A549 (cell line): ENCODE data around the gene RNGTT. TPM values are rescaled to one million over a fixed set of nuclear protein-coding genes. Genes with fewer than 3 reads are reported as not detected.

ENCODE experiments used
- ATAC-seq, 2 experiments: fragments of 200-7000 bp in 1 of 2; fragments of >200 bp in 1 of 2; cut with Nextera tagmentation in 1 of 2; cut with Tn5 transposase in 1 of 2; 3 replicates each; pipeline versions ENCODE4 v1.8.0 to v1.9.1; 2018 to 2020; ENCODE audit warnings: mild to moderate bottlenecking in 1 of 2, moderate library complexity in 1 of 2
- CTCF ChIA-PET: fragments of 300-600 bp; sonication (Branson Sonifier 250); formaldehyde crosslinking; extraction: SDS; loops from one replicate; lab custom pipeline; 2021; ENCODE audit warnings: antibody characterized with exemption, inconsistent platforms; lab: Yijun Ruan, JAX
- POLR2A ChIA-PET: fragments of 350-600 bp; formaldehyde crosslinking; extraction: SDS; loops from one replicate; lab custom pipeline; 2021; ENCODE audit warnings: antibody characterized with exemption, inconsistent platforms; lab: Yijun Ruan, JAX
- DNase-seq, 2 experiments: peaks; one replicate each; pipeline versions ENCODE4 v3.0.0 to v3.0.0-alpha.2; 2011 to 2016; ENCODE audit warnings: low read depth in 1 of 2, low spot score in 1 of 2
- FAIRE-seq: peaks from 2 replicates; lab custom pipeline; 2011; peaks lifted over from hg19 to GRCh38; lab: Jason Lieb, UNC
- H3K27ac ChIP-seq, 2 experiments: fragments of >200 bp; sonication (Bioruptor Twin); formaldehyde crosslinking; 3 replicates each; pipeline ENCODE4 v1.5.1; 2016 to 2017
- H3K4me1 ChIP-seq: fragments of >200 bp; sonication (Bioruptor Twin); formaldehyde crosslinking; 3 replicates; pipeline ENCODE4 v1.6.1; 2016
- H3K4me2 ChIP-seq: fragments of >200 bp; sonication (Bioruptor Twin); formaldehyde crosslinking; 3 replicates; pipeline ENCODE4 v1.6.1; 2016
- H3K4me3 ChIP-seq: fragments of >200 bp; sonication (Bioruptor Twin); formaldehyde crosslinking; 3 replicates; pipeline ENCODE4 v1.5.1; 2016
- H3K9me3 ChIP-seq: fragments of >200 bp; sonication (Bioruptor Twin); formaldehyde crosslinking; 3 replicates; pipeline ENCODE4 v1.6.1; 2016
- BCL3 ChIP-seq: fragments of >200 bp; sonication (Bioruptor Twin); formaldehyde crosslinking; IDR thresholded peaks from 3 replicates; pipeline ENCODE4 v1.6.1; 2016
- CBX8 ChIP-seq: fragments of 200-600 bp; sonication (generic); IDR thresholded peaks from 2 replicates; pipeline ENCODE4 v1.6.1; 2016
- CHD4 ChIP-seq: fragments of 200-600 bp; sonication (generic); IDR thresholded peaks from 2 replicates; pipeline ENCODE4 v1.6.1; 2016; ENCODE audit warnings: antibody characterized with exemption, mild to moderate bottlenecking, borderline replicate concordance
- E2F6 ChIP-seq: IDR thresholded peaks from 2 replicates; pipeline ENCODE4 v1.6.1; 2012; ENCODE audit warnings: low read depth, borderline replicate concordance
- EP300 ChIP-seq, 2 experiments: fragments of >200 bp; sonication (Bioruptor Twin); formaldehyde crosslinking; IDR thresholded peaks; 2 replicates in 1 of 2; 3 replicates in 1 of 2; pipeline ENCODE4 v1.6.1; 2016 to 2017
- HDAC2 ChIP-seq: fragments of 200-600 bp; sonication (generic); IDR thresholded peaks from 2 replicates; pipeline ENCODE4 v1.6.1; 2016
- HEYL ChIP-seq: fragments of 250-450 bp; sonication (Bioruptor Pico); IDR thresholded peaks from 2 replicates; pipeline ENCODE4 v1.8.0; 2021; ENCODE audit warnings: mild to moderate bottlenecking, moderate library complexity
- HMGXB4 ChIP-seq: fragments of 250-450 bp; sonication (Bioruptor Pico); IDR thresholded peaks from 2 replicates; pipeline ENCODE4 v1.5.0; 2021; ENCODE audit warnings: mild to moderate bottlenecking, moderate library complexity, borderline replicate concordance
- JUNB ChIP-seq: fragments of >200 bp; sonication (Bioruptor Twin); formaldehyde crosslinking; IDR thresholded peaks from 2 replicates; pipeline ENCODE4 v1.6.1; 2016
- MAFK ChIP-seq: fragments of 450-650 bp; IDR thresholded peaks from 2 replicates; pipeline ENCODE4 v1.6.1; 2014; ENCODE audit not compliant: partially characterized antibody
- MYC ChIP-seq: IDR thresholded peaks from 2 replicates; pipeline ENCODE4 v1.6.1; 2012; ENCODE audit warnings: mild to moderate bottlenecking, inconsistent platforms, low read length, improper control_type of control experiment, borderline replicate concordance
- NPAS2 ChIP-seq: fragments of 250-450 bp; sonication (Bioruptor Pico); IDR thresholded peaks from 2 replicates; pipeline ENCODE4 v1.8.0; 2022; ENCODE audit warnings: mild to moderate bottlenecking, moderate library complexity, borderline replicate concordance
- PBX3 ChIP-seq: IDR thresholded peaks from 2 replicates; pipeline ENCODE4 v1.6.1; 2012
- PHF8 ChIP-seq: fragments of 200-600 bp; sonication (generic); IDR thresholded peaks from 2 replicates; pipeline ENCODE4 v1.6.1; 2016; ENCODE audit warnings: low read depth, mild to moderate bottlenecking, antibody characterized with exemption, moderate library complexity, borderline replicate concordance
- POLR2A ChIP-seq: IDR thresholded peaks from 2 replicates; pipeline ENCODE4 v1.6.1; 2012; ENCODE audit warnings: mild to moderate bottlenecking, low read length
- POLR2AphosphoS2 ChIP-seq: conservative IDR thresholded peaks from 2 replicates; pipeline ENCODE4 v1.6.1; 2012; ENCODE audit warnings: low read length, improper control_type of control experiment, inconsistent platforms
- RCOR1 ChIP-seq: fragments of 150-350 bp; IDR thresholded peaks from 2 replicates; pipeline ENCODE4 v1.6.1; 2014; ENCODE audit warnings: antibody characterized with exemption, low read length, low read depth
- REST ChIP-seq: fragments of 200-600 bp; sonication (generic); IDR thresholded peaks from 2 replicates; pipeline ENCODE4 v1.6.1; 2016; ENCODE audit warnings: antibody characterized with exemption, mild to moderate bottlenecking, moderate library complexity
- RNF2 ChIP-seq: fragments of 200-600 bp; sonication (generic); IDR thresholded peaks from 2 replicates; pipeline ENCODE4 v1.6.1; 2016; ENCODE audit warnings: low read depth, mild to moderate bottlenecking, antibody characterized with exemption, moderate library complexity, borderline replicate concordance
- ZC3H11A ChIP-seq: fragments of 450-650 bp; IDR thresholded peaks from 2 replicates; pipeline ENCODE4 v1.6.1; 2014; ENCODE audit warnings: antibody characterized with exemption, mild to moderate bottlenecking
- WGBS: methylation state at CpG from one replicate; pipeline ENCODE4 v1.1.6; 2017; ENCODE audit errors: missing lambda C conversion rate; 5-methylcytosine and 5-hydroxymethylcytosine counted together
- polyA plus RNA-seq, 4 experiments: library from polyadenylated mRNA; depleted of rRNA in 3 of 4; stranded (reverse); fragments of >200 nt; fragmentation: RNase III in 1 of 4; extraction: RNeasy Plus Mini Kit Qiagen cat#74134 plus additional on column Dnase treatment in 1 of 4; gene quantifications; 2 replicates in 3 of 4; 3 replicates in 1 of 4; pipeline ENCODE4 v1.2.3, GENCODE V29; 2011 to 2017

The RNGTT gene
- polyA plus RNA-seq, 2 of the 4 experiments (the other 2 are of a cell fraction): 11.6 to 15.0 TPM

GRCh38 chr6:88965691-88966090 lies 2.3 kb upstream of the RNGTT start (continued):
- TF ChIP-seq E2F6 (no peak), HEYL (CRISPR knock-in tag) (no peak), EP300 (IDR thresholded peaks at IDR 0.05) (no peak)
- TF ChIP-seq, all 56 proteins: peak for 0

- no peak for ATAC-seq
- FAIRE-seq: no peak
These were observed 1.1 kb upstream of the RNGTT start for GRCh38 chr6:88964509-88964908.

GRCh38 chr6:88958842-88959241 lies 4.6 kb downstream of the RNGTT start:
- CTCF ChIA-PET: no interaction called here
- no peak for FAIRE-seq

More at GRCh38 chr6:88964509-88964908, 1.1 kb upstream of the RNGTT start:
- CTCF ChIA-PET: interaction anchor here (3.3 kb wide), 1 partner anchor 19 kb away, joined by 12 read pairs; no protein-coding TSS in a partner anchor
- WGBS: 88% methylated on average over 5 of the region's 5 CpGs
- 0 out of 3 replicates have a peak, but pooled peaks cover 8% of the 10 kb centered on the region for H3K4me1 ChIP-seq
- H3K4me3 ChIP-seq: peak overlapping the region; percentile 78
- peak overlapping the region in 1 of 2 experiments; percentile 95; a peak in 3 of 6 replicates for H3K27ac ChIP-seq
- DNase-seq: no peak
- peak overlapping the region; percentile 87 for H3K4me2 ChIP-seq
- TF ChIP-seq JUNB: no peak
- TF ChIP-seq E2F6: no peak
- TF ChIP-seq PHF8: no peak
- no peak for TF ChIP-seq HDAC2
- no peak for TF ChIP-seq NPAS2 (CRISPR knock-in tag)
- no peak for TF ChIP-seq ZC3H11A
- peaks cover 4% of the 10 kb centered on the region; the same call in 1 of the 3 replicates for H3K9me3 ChIP-seq
- POLR2A ChIA-PET: no interaction called here

More at GRCh38 chr6:88958842-88959241, 4.6 kb downstream of the RNGTT start:
- Histone ChIP-seq H3K4me2 (no peak overlapping the region), H3K9me3 (no peaks in the 10 kb centered on the region; the same call in 2 of the 3 replicates), H3K4me1 (0 out of 3 replicates have a peak, but pooled peaks cover 8% of the 10 kb centered on the region), H3K4me3 (no peak overlapping the region), H3K27ac (no peak overlapping the region)
- no peak for DNase-seq
- TF ChIP-seq PBX3: no peak
- no peak for TF ChIP-seq CHD4
- no peak for TF ChIP-seq CBX8
- no peak for TF ChIP-seq REST
- no peak for TF ChIP-seq JUNB
- no peak for TF ChIP-seq MAFK
- no peak for TF ChIP-seq POLR2AphosphoS2
- TF ChIP-seq RNF2: no peak
- no peak for TF ChIP-seq HMGXB4
- TF ChIP-seq HEYL (CRISPR knock-in tag): no peak
- no peak for TF ChIP-seq RCOR1
- TF ChIP-seq MYC: no peak
- no peak for TF ChIP-seq POLR2A
- no peak for TF ChIP-seq BCL3
- POLR2A ChIA-PET: no interaction called here
- ATAC-seq: no peak
